Fibroblast of lung (primary cell): Measurements from ENCODE around the gene SLC27A4. TPM values are rescaled to one million over a fixed set of nuclear protein-coding genes. Genes with fewer than 3 reads are reported as not detected.

Experiments used
- DNase-seq, 2 donors: peaks; one replicate each; pipeline versions ENCODE4 v3.0.0 to v3.0.0-alpha.2; 2010; ENCODE audit warnings: low read depth in 2 of 2
- H2AFZ ChIP-seq: 2 replicates; pipeline ENCODE4 v1.5.1; 2012; ENCODE audit warnings: low read length, control low read depth, inconsistent platforms
- H3K27ac ChIP-seq: 2 replicates; pipeline ENCODE4 v1.5.1; 2011; ENCODE audit warnings: low read length, control low read depth; ENCODE audit not compliant: insufficient read depth
- H3K27me3 ChIP-seq: 2 replicates; pipeline ENCODE4 v1.5.1; 2011; ENCODE audit warnings: mild to moderate bottlenecking, low read length; ENCODE audit not compliant: control insufficient read depth, insufficient read depth
- H3K36me3 ChIP-seq: 2 replicates; pipeline ENCODE4 v1.5.1; 2011; ENCODE audit warnings: low read length; ENCODE audit not compliant: control insufficient read depth, insufficient read depth
- H3K4me1 ChIP-seq: 2 replicates; pipeline ENCODE4 v1.5.1; 2011; ENCODE audit warnings: low read length; ENCODE audit not compliant: control insufficient read depth, insufficient read depth; ENCODE audit errors: extremely low read depth
- H3K4me2 ChIP-seq: 2 replicates; pipeline ENCODE4 v1.5.1; 2011; ENCODE audit warnings: low read length, control low read depth; ENCODE audit not compliant: insufficient read depth; ENCODE audit errors: extremely low read depth
- H3K4me3 ChIP-seq, 4 experiments: fragments of 200-600 bp in 1 of 4; sonication (generic) in 1 of 4; replicated peaks in 1 of 4; 2 replicates each; pipeline ENCODE4 v1.5.1; 2011 to 2016; ENCODE audit warnings: low read length in 4 of 4, low read depth in 3 of 4, mild to moderate bottlenecking in 3 of 4, control low read depth in 2 of 4, inconsistent platforms in 1 of 4, mixed read lengths in 1 of 4; ENCODE audit not compliant: insufficient read depth in 1 of 4; ENCODE audit errors: control extremely low read depth in 1 of 4
- H3K79me2 ChIP-seq: 2 replicates; pipeline ENCODE4 v1.5.1; 2012; ENCODE audit warnings: mild to moderate bottlenecking, low read length, inconsistent platforms; ENCODE audit not compliant: control insufficient read depth, insufficient read depth
- H3K9ac ChIP-seq: 2 replicates; pipeline ENCODE4 v1.5.1; 2011; ENCODE audit warnings: mild to moderate bottlenecking, low read length, control low read depth; ENCODE audit not compliant: insufficient read depth
- H3K9me3 ChIP-seq: 2 replicates; pipeline ENCODE4 v1.5.1; 2012; ENCODE audit warnings: low read depth, low read length; ENCODE audit not compliant: control insufficient read depth, insufficient read depth
- H4K20me1 ChIP-seq: 2 replicates; pipeline ENCODE4 v1.5.1; 2011; ENCODE audit warnings: low read length; ENCODE audit not compliant: control insufficient read depth, insufficient read depth; ENCODE audit errors: extremely low read depth
- CTCF ChIP-seq, 2 donors: IDR thresholded peaks in 1 of 2; conservative IDR thresholded peaks in 1 of 2; 1 replicate in 1 of 2; 2 replicates in 1 of 2; pipeline ENCODE4 v1.5.1; 2011 to 2012; ENCODE audit warnings: low read length in 2 of 2, control low read depth in 1 of 2, inconsistent platforms in 1 of 2, low read depth in 1 of 2, mild to moderate bottlenecking in 1 of 2
- EZH2 ChIP-seq: IDR thresholded peaks from 2 replicates; pipeline ENCODE4 v1.5.1; 2012; ENCODE audit warnings: low read length, control low read depth, mild to moderate bottlenecking; ENCODE audit errors: missing control alignments
- polyA plus RNA-seq, 2 donors: library from polyadenylated mRNA; depleted of rRNA in 1 of 2; stranded (reverse) in 1 of 2; unstranded in 1 of 2; fragments of >200 nt; gene quantifications; 2 replicates each; pipeline ENCODE4 v1.2.1, GENCODE V29; 2011 to 2012; ENCODE audit warnings: missing spikeins in 1 of 2
- total RNA-seq: library from RNA; depleted of rRNA; stranded (reverse); fragments of >200 nt; gene quantifications from 2 replicates; pipeline ENCODE4 v1.2.1, GENCODE V29; 2014

SLC27A4 gene
- total and polyA plus RNA-seq, 2 donors (not counting 1 experiment from before 2014, with no cell fraction given), result 10.3 to 11.7 TPM

DNA sequence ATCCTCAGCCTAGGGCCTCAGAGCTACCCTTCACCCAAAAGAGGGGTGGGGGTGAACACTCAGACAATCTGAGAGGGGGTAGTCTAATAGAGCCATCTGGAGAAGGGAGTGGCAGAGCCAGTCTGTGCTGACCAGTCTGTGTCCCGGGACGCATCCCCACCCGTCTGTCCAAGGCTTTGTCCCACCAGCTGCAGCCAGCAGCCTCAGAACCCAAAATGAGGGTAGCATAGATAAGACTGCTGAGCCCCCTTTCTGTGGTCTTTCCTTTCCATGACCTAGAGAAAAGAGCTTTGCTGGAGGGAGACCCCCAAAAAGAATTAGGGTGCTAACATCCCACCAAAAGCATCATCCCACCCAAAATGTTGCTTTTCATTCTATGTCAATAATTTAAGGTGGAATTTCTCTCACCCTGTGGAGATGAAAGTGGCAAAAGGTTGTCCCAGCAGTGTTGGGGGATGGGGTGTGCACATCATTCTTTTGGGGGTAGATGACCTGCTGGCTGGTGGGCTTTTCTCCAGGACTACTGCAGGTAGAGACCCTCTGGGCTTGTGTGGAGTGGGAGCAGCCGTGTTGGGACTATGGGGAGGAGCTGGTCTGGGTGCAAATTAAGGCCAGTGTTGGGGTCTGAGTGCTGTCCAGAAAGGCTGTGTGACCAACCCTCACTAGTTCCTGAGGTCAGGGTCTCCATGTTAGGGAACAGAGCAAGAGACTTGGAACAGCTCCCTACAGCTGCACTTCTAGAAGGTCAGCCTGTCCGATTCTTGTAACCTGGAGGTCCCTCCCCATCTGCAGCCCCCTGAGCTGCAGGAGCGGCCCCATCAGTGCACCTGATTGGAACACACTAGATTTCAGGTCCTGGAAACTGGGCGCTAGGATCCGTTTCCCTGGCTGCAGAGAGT lies 50.7 kb downstream of the SLC27A4 start:
- H3K79me2 ChIP-seq, result no peaks in the 10 kb centered on the region
- peaks cover 17% of the 10 kb centered on the region for H3K36me3 ChIP-seq
- no peaks in the 10 kb centered on the region for H3K9me3 ChIP-seq
- H3K27ac ChIP-seq, result no peak overlapping the region
- no peak overlapping the region for H3K4me2 ChIP-seq
- H3K27me3 ChIP-seq, result no peaks in the 10 kb centered on the region
- no peaks in the 10 kb centered on the region for H4K20me1 ChIP-seq
- H3K9ac ChIP-seq, result no peak overlapping the region
- TF ChIP-seq CTCF (conservative IDR thresholded peaks at IDR 0.05 in 1 of 2, IDR thresholded peaks at IDR 0.05 in 1 of 2; ENCODE audit: low read depth in 1 of 2, low read length in 2 of 2) (no peak), EZH2 (no peak)
- no peak overlapping the region for H2AFZ ChIP-seq
- H3K4me1 ChIP-seq, result no peaks in the 10 kb centered on the region
- no peak for DNase-seq
- no peak overlapping the region for H3K4me3 ChIP-seq

GRCh38 chr9:128391956-128392301 lies 51.6 kb downstream of the SLC27A4 start:
- Histone ChIP-seq H4K20me1 (no peaks in the 10 kb centered on the region), H2AFZ (no peak overlapping the region), H3K4me2 (no peak overlapping the region), H3K36me3 (peaks cover 15% of the 10 kb centered on the region), H3K27me3 (peaks cover 3% of the 10 kb centered on the region), H3K9ac (no peak overlapping the region), H3K79me2 (no peaks in the 10 kb centered on the region), H3K4me3 (no peak overlapping the region), H3K9me3 (no peaks in the 10 kb centered on the region), H3K4me1 (no peaks in the 10 kb centered on the region), H3K27ac (no peak overlapping the region)
- TF ChIP-seq EZH2 (no peak), CTCF (conservative IDR thresholded peaks at IDR 0.05 in 1 of 2, IDR thresholded peaks at IDR 0.05 in 1 of 2; ENCODE audit: low read depth in 1 of 2, low read length in 2 of 2) (no peak)
- no peak for DNase-seq

- TF ChIP-seq CTCF (conservative IDR thresholded peaks at IDR 0.05 in 1 of 2, IDR thresholded peaks at IDR 0.05 in 1 of 2; ENCODE audit: low read depth in 1 of 2, low read length in 2 of 2) (no peak), EZH2 (no peak)
- DNase-seq, result no peak
- H3K4me3 ChIP-seq, result no peak overlapping the region
- H3K4me2 ChIP-seq, result no peak overlapping the region
- no peak overlapping the region for H3K9ac ChIP-seq
- no peaks in the 10 kb centered on the region for H3K79me2 ChIP-seq
- no peak overlapping the region for H2AFZ ChIP-seq
- peaks cover 8% of the 10 kb centered on the region for H3K27me3 ChIP-seq
- H3K9me3 ChIP-seq, result no peaks in the 10 kb centered on the region
- no peak overlapping the region for H3K27ac ChIP-seq
- no peaks in the 10 kb centered on the region for H4K20me1 ChIP-seq
- peaks cover 15% of the 10 kb centered on the region for H3K36me3 ChIP-seq
- H3K4me1 ChIP-seq, result no peaks in the 10 kb centered on the region
Measured at GRCh38 chr9:128392302-128393144, 52.2 kb downstream of the SLC27A4 start.
